Activated naive CD4-positive, alpha-beta T cell treated with Interleukin-2 at 50 U/mL for 16 hours (primary cell): ENCODE results near the gene ANKHD1.
"Not testable (repeated sequence)": the region's sequence is repeated elsewhere in the genome, so short reads cannot be mapped to it uniquely, and the experiment has no call there.

ENCODE experiments used
- DNase-seq: peaks from one replicate; pipeline ENCODE4 v3.0.0-alpha.2; 2020

Gene ANKHD1

DNA sequence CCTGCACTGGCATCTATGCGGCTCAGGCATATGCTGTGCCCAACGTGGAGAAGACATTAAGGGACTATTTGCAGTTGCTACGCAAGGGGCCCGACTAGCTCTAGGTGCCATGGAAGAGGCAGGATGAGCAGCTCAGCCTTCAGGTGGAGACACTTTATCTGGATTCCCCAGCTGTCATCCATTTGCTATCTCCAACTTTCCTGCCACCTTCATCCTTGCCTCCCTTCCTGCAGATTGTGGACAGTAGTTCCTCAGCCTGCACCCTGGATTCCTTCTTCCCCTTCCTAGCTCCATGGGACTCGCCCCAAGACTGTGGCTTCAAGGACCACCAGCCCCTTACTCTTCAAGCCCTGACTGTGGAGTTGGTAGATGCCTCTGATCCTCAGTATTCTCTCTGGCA lies 165.0 kb downstream of the ANKHD1 start:
- DNase-seq: no peak

DNA sequence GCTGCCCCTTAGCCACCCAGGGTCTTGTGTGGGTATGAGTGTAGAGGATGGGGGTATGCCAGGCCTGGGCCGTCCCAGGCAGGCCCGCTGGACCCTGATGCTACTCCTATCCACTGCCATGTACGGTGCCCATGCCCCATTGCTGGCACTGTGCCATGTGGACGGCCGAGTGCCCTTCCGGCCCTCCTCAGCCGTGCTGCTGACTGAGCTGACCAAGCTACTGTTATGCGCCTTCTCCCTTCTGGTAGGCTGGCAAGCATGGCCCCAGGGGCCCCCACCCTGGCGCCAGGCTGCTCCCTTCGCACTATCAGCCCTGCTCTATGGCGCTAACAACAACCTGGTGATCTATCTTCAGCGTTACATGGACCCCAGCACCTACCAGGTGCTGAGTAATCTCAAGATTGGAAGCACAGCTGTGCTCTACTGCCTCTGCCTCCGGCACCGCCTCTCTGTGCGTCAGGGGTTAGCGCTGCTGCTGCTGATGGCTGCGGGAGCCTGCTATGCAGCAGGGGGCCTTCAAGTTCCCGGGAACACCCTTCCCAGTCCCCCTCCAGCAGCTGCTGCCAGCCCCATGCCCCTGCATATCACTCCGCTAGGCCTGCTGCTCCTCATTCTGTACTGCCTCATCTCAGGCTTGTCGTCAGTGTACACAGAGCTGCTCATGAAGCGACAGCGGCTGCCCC lies 165.6 kb downstream of the ANKHD1 start:
- DNase-seq: no peak

GRCh38 chr5:140567871-140568270 lies 166.2 kb downstream of the ANKHD1 start:
- DNase-seq: no peak

- no peak for DNase-seq
Observed at GRCh38 chr5:140568443-140569063, 166.9 kb downstream of the ANKHD1 start.

DNA sequence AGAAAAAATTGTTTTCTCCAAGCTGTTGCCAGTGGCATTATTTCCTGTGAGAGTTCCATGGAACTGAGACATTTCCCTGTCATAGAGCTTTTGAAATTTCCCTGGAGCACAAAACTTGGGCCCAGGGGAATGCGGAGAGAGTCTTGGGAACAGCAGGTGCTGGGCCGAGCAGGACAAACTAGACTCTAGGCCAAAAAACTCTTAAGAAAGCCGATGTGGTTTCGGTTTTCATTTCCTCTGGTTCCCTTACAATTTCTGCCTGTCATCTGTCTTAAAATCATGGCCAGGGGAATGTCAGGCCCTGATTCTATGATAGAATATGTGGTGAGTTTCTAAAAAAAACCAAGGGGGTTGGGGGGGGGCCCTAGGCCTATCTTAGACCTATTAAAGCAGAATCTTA lies 167.6 kb downstream of the ANKHD1 start:
- no peak for DNase-seq

GRCh38 chr5:140570058-140570457 lies 168.4 kb downstream of the ANKHD1 start:
- DNase-seq: no peak

- no peak for DNase-seq
Observed at GRCh38 chr5:140570488-140570887, 168.9 kb downstream of the ANKHD1 start.

GRCh38 chr5:140571105-140571504 lies 169.5 kb downstream of the ANKHD1 start:
- no peak for DNase-seq

GRCh38 chr5:140573683-140574082 lies 172.1 kb downstream of the ANKHD1 start:
- no peak for DNase-seq

DNA sequence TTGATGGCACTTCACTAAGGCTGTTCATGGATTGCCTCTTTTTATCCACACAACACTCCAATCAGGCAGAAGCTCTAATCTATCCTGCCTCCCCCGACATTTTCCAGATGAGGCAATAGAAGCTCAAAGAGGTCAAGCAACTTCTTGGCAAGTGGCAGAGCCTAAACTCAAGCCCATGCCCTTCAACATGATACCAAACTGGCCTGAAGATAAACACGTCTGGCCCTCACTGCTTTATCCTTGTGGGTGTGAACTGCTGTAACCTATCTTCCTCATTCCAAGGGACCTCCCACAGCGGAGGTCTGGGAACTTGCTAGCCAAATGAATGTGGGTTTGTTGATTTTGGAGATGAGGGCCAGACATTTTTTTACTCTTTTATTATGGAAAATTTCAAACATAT lies 172.5 kb downstream of the ANKHD1 start:
- DNase-seq: no peak

DNA sequence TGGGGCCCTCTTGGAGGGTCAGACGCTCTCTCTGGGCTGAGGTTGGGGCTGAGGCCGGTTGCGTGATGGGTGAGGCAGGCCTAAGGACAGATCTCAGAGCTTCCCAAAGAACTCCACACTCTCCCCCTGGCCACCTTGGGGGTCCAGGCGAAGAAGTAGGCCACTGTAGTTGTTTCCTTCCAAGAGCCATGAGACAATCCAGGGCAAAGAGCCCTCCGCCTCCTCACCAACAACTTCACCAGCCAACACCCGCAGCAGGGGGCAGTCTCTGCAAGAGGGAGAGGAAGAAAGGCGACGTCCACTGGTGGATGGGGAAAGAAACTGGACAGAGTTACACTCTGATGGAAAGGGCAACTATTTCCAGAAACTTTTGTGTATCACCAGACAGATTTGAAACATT lies 173.7 kb downstream of the ANKHD1 start:
- no peak for DNase-seq

- DNase-seq: no peak
Observed at GRCh38 chr5:140576776-140577201, 175.2 kb downstream of the ANKHD1 start.

GRCh38 chr5:140579188-140579747 lies 177.6 kb downstream of the ANKHD1 start:
- DNase-seq: not testable (repeated sequence)

GRCh38 chr5:140587495-140587894 lies 185.9 kb downstream of the ANKHD1 start:
- no peak for DNase-seq

DNA sequence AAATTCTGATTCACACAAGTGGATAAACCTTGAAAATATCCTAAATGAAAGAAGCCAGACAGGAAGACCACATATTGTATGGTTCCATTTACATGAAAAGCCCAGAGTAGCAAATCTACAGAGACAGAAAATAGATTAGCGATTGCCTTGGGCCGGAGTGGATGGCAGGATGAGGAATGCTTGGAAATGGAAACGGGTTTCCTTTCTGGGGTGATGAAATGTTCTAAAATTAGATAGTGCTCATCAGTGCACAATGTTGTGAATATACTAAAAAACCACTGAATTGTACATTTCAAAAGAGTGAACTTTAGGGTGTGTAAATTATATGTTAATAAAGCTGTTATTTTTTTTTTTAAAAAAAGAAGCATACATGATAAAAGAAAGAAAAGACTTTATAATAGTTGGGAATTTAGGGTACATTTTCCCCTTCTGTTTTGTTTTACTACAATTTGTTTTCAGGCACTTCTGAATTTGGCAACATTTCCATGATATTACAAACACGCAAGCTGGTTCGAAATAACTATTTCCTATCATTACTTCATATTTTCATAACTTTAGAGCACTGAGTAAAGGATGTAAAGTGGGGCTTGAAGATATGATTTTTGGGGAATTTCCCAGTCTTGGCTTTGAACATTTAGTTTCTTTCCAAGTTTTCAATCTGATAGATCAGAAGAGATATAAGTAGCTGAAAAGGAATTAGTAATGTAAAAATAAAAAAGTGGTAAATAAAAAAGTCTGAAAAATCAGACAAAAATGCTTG lies 186.9 kb downstream of the ANKHD1 start:
- DNase-seq: no peak
